ENCODE measurements around the gene AMBRA1.

Gene AMBRA1

DNA sequence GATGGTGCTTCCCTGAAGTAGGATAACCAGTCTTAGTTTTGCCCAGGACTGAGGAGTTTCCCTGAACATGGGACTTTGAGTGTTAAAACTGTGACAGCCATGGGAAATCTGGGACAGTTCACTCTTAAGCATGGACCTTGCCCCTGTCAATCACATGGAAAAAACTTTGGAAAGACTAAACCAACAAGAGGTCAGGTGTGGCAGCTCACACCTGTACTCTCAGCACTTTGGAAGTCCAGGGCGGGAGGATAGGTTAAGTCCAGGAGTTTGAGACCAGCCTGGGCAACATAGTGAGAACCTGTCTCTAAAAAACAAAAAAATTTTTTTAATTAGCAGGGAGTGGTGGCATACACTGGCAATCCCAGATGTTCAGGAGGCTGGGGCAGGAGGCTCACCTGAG, 3.3 kb upstream of the AMBRA1 start:
- TF ChIP-seq, protein P1, sequence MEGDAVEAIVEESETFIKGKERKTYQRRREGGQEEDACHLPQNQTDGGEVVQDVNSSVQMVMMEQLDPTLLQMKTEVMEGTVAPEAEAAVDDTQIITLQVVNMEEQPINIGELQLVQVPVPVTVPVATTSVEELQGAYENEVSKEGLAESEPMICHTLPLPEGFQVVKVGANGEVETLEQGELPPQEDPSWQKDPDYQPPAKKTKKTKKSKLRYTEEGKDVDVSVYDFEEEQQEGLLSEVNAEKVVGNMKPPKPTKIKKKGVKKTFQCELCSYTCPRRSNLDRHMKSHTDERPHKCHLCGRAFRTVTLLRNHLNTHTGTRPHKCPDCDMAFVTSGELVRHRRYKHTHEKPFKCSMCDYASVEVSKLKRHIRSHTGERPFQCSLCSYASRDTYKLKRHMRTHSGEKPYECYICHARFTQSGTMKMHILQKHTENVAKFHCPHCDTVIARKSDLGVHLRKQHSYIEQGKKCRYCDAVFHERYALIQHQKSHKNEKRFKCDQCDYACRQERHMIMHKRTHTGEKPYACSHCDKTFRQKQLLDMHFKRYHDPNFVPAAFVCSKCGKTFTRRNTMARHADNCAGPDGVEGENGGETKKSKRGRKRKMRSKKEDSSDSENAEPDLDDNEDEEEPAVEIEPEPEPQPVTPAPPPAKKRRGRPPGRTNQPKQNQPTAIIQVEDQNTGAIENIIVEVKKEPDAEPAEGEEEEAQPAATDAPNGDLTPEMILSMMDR (IDR thresholded peaks at IDR 0.05; ENCODE audit: insufficient read depth, low read length, poor library complexity, severe bottlenecking) = no peak
- TF ChIP-seq EZH2phosphoT487 (conservative IDR thresholded peaks at IDR 0.05; ENCODE audit: low read length) = no peak
- Histone ChIP-seq H3K27ac (ENCODE audit: low read depth, low read length) (no peak overlapping the region), H3K36me3 (ENCODE audit: low read length) (no peaks in the 10 kb centered on the region)

DNA sequence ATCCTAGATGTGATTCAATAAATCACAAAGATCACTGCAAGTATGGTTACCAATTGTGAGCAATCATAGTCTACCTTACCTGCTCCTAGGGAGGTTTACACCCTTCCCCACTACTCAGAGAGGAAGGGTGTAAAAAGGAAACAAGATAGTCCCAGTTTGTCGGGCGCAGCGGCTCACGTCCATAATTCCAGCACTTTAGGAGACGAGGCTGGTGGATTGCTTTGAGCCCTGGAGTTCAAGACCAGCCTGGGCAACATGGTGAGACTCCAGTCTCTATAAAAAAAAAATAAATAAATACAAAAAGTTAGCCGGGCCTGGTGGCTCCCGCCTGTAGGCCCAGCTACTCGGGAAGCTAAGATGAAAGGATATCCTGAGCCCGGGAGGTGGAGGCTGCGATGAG, 962 bp upstream of the AMBRA1 start:
- Histone ChIP-seq H3K4me3 (ENCODE audit: insufficient read depth, low read length, poor library complexity, severe bottlenecking) (no peak overlapping the region), H3K9me3 (ENCODE audit: insufficient read depth, low read length) (no peaks in the 10 kb centered on the region), H3K79me2 (ENCODE audit: insufficient read depth, low read length) (peaks cover 40% of the 10 kb centered on the region), H3K4me2 (ENCODE audit: low read depth, low read length, poor library complexity, severe bottlenecking) (peak overlapping the region; percentile 75), H3K27me3 (ENCODE audit: low read length) (no peaks in the 10 kb centered on the region), H3K9ac (ENCODE audit: low read length) (no peak overlapping the region), H3K36me3 (ENCODE audit: low read length) (no peaks in the 10 kb centered on the region), H2AFZ (ENCODE audit: low read depth, low read length, severe bottlenecking) (peak overlapping the region; percentile 95), H4K20me1 (ENCODE audit: low read depth, low read length) (no peaks in the 10 kb centered on the region), H3K27ac (ENCODE audit: low read depth, low read length) (no peak overlapping the region), H3K9me2 (replicated peaks; ENCODE audit: insufficient read depth, low read length) (no peaks in the 10 kb centered on the region), H3F3A (ENCODE audit: insufficient read depth) (no peaks in the 10 kb centered on the region)
- no peak for TF ChIP-seq EZH2phosphoT487 (conservative IDR thresholded peaks at IDR 0.05; ENCODE audit: low read length)
- TF ChIP-seq, protein P1 (IDR thresholded peaks at IDR 0.05; ENCODE audit: insufficient read depth, low read length, poor library complexity, severe bottlenecking) = no peak

More for the DNA sequence above, 3.3 kb upstream of the AMBRA1 start:
- no peaks in the 10 kb centered on the region for H3K9me2 ChIP-seq (replicated peaks; ENCODE audit: insufficient read depth, low read length)
- no peak overlapping the region for H3K9ac ChIP-seq (ENCODE audit: low read length)
- H3K27me3 ChIP-seq (ENCODE audit: low read length) = no peaks in the 10 kb centered on the region
- no peaks in the 10 kb centered on the region for H4K20me1 ChIP-seq (ENCODE audit: low read depth, low read length)
- no peak overlapping the region for H3K4me3 ChIP-seq (ENCODE audit: insufficient read depth, low read length, poor library complexity, severe bottlenecking)
- no peak overlapping the region for H3K4me2 ChIP-seq (ENCODE audit: low read depth, low read length, poor library complexity, severe bottlenecking)
- no peaks in the 10 kb centered on the region for H3K9me3 ChIP-seq (ENCODE audit: insufficient read depth, low read length)
- H3F3A ChIP-seq (ENCODE audit: insufficient read depth) = no peaks in the 10 kb centered on the region
- H3K79me2 ChIP-seq (ENCODE audit: insufficient read depth, low read length) = peaks cover 17% of the 10 kb centered on the region
- H2AFZ ChIP-seq (ENCODE audit: low read depth, low read length, severe bottlenecking) = no peak overlapping the region

DNA sequence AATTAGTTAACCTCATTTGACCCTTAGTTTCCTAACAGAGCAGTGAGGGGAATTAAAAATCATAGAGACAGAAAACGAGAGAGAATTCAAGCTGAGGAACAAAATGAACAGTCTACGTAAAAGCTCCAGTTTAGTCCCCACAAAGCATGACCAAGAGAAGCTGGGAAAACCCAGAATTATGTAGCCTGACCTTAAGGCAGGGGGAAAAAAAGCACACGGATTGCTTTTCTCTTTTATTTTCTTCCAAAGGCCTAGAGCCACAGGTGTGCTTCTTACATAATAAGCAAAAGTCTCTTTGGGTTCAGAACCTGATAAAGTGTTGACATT, 514 bp upstream of the AMBRA1 start:
- Histone ChIP-seq H3K9me2 (replicated peaks; ENCODE audit: insufficient read depth, low read length) (no peaks in the 10 kb centered on the region), H3K9me3 (ENCODE audit: insufficient read depth, low read length) (no peaks in the 10 kb centered on the region), H3K79me2 (ENCODE audit: insufficient read depth, low read length) (peaks cover 44% of the 10 kb centered on the region), H3K36me3 (ENCODE audit: low read length) (no peaks in the 10 kb centered on the region), H2AFZ (ENCODE audit: low read depth, low read length, severe bottlenecking) (peak overlapping the region; percentile 95), H3K27ac (ENCODE audit: low read depth, low read length) (no peak overlapping the region), H3K27me3 (ENCODE audit: low read length) (no peaks in the 10 kb centered on the region), H3F3A (ENCODE audit: insufficient read depth) (peaks cover under 1% of the 10 kb centered on the region; the same call in 1 of the 2 replicates), H3K4me3 (ENCODE audit: insufficient read depth, low read length, poor library complexity, severe bottlenecking) (peak overlapping the region; percentile 99), H3K4me2 (ENCODE audit: low read depth, low read length, poor library complexity, severe bottlenecking) (peak overlapping the region; percentile 75), H4K20me1 (ENCODE audit: low read depth, low read length) (no peaks in the 10 kb centered on the region), H3K9ac (ENCODE audit: low read length) (peak overlapping the region; percentile 95)
- TF ChIP-seq, protein P1 (IDR thresholded peaks at IDR 0.05; ENCODE audit: insufficient read depth, low read length, poor library complexity, severe bottlenecking) = no peak
- TF ChIP-seq EZH2phosphoT487 (conservative IDR thresholded peaks at IDR 0.05; ENCODE audit: low read length) = no peak
